Amniotic stem cell (primary cell): ENCODE results near the gene CDKL1.
"Not testable (repeated sequence)": the region's sequence is repeated elsewhere in the genome, so short reads cannot be mapped to it uniquely, and the experiment has no call there.

Experiments
- DNase-seq: peaks from one replicate; lab custom pipeline; 2025; lab: John Stamatoyannopoulos, UW

CDKL1 gene

DNA sequence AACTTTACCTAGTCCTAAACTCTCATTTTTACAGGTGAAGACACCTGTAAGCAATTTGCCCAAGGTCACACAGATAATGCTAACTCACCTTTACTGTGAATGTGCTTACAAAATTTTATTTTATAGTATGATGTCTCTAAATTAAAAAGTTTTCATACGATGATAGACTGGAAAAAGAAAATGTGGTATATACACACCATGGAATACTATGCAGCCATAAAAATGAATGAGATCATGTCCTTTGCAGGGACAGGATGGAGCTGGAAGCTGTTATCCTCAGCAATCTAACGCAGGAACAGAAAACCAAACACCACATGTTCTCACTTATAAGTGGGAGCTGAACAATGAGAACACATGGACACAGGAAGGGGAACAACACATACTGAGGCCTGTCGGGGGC lies 40.4 kb downstream of the CDKL1 start:
- not testable (repeated sequence) for DNase-seq

DNA sequence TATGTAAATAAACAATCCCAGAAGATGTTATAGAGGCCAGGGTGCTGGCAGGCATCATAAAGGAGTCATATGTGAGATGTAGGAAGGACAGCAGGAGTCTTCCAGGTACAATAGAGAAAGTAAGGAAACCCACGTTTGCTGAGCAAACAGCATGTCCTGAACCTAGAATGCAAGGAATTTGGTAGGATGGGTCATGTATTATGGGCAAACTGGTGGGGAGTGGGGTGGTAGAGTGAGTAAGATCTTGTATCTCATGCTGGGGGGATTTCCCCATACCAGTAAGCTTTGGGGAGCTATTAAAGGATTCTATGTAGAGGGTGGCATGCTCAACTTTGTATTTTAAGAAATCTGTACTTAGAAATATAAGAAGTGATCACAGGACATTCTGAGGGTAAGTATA lies 41.0 kb downstream of the CDKL1 start:
- DNase-seq: no peak

- DNase-seq: no peak
Observed at GRCh38 chr14:50354527-50354926, 42.2 kb downstream of the CDKL1 start.

DNA sequence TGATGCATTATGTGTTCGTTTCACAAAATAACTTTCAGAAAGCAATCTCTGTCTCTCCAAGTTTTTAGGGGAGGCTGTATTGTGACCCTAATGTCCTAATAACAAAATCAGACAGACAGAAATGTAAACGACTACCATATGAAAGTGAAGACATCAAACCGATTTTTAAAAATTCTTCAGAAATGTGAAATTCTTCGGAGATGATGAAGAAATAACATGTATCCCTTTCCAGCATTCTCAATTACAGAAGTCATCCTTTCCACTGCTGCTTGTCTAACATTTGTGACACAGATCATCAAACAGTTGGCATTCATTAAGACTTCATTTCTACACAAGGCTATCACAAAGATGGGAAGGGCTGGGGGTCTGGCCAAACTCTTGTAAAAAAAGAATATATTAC lies 43.6 kb downstream of the CDKL1 start:
- DNase-seq: no peak

GRCh38 chr14:50352584-50352983 lies 44.1 kb downstream of the CDKL1 start:
- no peak for DNase-seq

GRCh38 chr14:50350975-50351374 lies 45.7 kb downstream of the CDKL1 start:
- DNase-seq: no peak

DNA sequence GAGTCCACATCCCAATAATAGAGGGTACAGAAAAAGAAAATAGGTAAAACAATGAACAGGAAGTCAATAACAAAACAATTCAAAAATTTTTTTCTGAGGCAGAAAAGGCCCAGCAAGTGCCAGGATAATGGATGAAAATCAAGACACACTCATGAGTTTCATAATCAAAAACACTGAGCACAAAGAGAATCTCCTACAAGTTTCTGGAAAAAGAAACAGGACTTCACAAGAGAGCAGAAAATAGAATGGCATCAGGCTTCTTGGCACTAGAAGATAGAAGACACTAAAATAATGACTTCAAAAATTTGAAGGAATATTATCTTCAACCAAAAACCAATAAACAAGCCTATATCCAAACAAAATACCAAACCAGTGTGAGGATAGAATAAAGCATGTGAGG lies 47.7 kb downstream of the CDKL1 start:
- DNase-seq: no peak

DNA sequence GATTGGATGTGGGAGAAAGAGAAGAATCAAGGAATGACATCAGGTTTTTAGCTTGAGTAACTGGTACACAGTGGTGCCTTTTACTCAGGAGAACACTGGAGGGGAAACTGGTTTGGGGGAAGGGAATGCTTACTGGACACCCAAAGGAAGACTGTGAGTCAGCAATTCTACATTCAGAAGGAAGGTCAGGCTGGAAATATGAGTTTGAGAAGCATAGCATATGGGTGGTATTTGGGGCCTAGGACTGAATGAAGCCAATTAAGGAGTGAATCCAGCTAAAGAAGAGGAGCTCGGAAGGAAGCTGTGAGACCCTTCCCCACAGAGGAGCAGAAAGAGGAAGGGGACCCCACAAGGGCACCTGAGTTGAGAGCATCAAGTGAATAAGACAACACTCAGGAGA lies 49.2 kb downstream of the CDKL1 start:
- no peak for DNase-seq

GRCh38 chr14:50345846-50346422 lies 50.7 kb downstream of the CDKL1 start:
- no peak for DNase-seq

DNA sequence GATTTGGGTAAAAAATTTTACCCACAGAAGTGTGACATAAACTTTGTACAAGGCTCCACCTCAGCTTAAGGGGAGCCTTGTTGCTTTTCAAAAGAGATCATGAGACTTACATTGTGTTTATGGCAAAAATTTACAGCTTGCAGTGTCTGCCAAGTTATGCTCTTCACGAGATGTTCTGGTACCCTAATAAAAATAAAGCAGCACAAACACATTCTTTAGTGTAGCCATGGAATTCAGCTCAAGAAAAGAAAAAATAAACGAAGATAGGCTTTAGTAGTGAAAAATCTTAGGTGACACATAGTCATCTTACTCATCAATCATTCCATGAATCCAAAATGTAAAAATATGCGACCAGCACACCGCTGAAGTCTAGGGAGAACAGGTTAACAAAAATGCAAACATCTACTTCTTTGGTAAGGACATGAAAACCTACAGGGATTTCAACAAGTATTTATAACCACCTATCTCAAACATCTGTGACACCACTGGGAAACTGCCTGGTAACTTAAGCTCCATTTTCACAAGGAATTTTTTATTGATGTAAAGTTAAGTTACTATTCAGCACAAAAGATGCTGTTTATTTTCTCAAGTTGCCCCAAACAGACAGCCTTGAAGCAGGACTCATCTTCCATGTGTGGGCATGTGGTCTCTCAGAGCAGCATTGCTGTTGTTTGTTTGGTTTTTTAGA lies 51.7 kb downstream of the CDKL1 start:
- no peak for DNase-seq

- no peak for DNase-seq
Observed at GRCh38 chr14:50344116-50344775, 52.4 kb downstream of the CDKL1 start.

- no peak for DNase-seq
Observed at GRCh38 chr14:50343434-50343833, 53.2 kb downstream of the CDKL1 start.

- no peak for DNase-seq
Observed at GRCh38 chr14:50342221-50343078, 54.2 kb downstream of the CDKL1 start.

DNA sequence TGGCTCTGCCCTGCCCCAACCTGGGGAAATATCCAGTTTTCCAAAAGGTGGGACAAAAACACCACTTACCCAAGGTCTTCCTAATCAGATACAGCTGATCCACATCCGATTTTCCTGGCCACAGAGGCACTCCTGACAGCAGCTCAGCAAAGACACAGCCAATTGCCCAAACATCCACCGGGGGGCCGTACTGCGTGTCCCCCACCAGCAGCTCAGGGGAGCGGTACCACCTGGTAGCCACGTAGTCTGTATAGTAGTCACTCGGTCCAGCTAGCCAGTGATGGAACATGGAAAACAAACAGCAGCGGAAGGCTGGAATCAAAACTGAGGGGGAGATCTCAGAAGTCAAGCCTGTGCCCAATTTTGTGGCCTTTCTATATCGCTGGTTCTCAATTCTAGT lies 55.7 kb downstream of the CDKL1 start:
- no peak for DNase-seq

GRCh38 chr14:50340045-50340444 lies 56.6 kb downstream of the CDKL1 start:
- no peak for DNase-seq

DNA sequence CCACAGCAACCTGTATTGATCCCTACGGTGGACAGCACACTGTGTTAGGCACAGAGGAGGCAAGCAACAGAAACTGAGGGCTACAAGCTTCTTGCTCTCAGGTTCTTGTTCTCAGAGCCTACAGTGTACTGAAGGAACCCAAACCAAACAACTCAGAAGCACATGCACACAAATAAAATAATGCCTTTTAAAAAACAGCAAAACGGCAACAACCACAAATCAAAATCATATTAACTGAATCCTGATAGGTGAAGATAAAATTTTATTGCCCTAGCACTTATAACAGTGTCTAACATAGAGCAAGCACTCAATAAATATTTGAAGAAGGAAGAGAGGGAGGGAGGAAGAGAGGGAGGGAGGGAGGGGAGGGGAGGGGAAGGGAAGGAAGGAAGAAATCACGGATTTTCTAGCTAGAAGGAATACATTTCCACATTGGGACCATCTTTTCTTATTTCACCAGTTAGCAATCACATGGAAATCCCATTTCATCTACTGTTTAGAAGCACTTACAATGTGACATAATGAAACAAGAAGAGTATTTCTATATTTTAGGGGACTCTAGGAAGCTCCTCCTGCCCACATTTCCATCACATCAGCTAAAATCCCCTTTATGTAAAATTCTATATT lies 57.4 kb downstream of the CDKL1 start:
- no peak for DNase-seq

DNA sequence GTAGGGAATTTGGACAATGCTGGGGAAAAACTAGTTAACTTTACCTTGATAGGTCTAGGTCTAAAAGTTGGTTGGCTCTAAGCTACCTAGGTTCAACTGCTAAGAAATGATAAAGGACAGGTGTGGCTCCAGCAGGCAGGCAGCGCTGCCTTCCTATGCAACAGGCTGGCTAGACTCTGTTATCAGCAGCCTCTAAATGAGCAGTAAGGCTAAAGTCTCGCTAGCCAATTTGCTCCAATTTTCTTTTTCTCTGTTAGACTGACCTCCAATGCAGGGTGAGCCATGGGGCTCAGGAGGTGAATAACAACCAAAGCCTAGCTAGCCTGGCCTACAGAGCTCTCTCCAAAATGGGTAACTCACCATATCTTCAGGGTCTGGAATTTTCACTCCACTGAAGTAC lies 58.1 kb downstream of the CDKL1 start:
- no peak for DNase-seq

GRCh38 chr14:50335989-50336824 lies 60.5 kb downstream of the CDKL1 start:
- DNase-seq: no peak

DNA sequence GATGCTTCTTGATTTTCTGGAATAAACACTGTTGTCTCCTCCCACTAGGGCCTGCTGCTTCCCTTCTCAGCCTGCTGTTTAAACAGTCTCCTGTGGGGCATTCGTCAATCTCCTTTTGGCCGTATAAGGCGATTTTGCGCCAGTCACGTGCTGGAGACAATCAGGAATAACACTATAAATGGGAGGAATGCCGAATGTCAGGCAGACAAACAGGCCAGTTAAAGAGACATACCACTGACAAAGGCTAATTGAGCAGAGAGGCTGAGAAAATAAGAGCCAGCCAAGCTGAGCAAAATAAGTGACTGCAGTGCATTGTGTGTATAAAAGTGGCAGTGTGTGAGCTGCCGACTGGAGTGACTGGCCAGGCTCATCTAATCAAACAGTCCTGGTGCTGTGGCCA lies 61.3 kb downstream of the CDKL1 start:
- DNase-seq: no peak

- no peak for DNase-seq
Observed at GRCh38 chr14:50334211-50334610, 62.5 kb downstream of the CDKL1 start.

DNA sequence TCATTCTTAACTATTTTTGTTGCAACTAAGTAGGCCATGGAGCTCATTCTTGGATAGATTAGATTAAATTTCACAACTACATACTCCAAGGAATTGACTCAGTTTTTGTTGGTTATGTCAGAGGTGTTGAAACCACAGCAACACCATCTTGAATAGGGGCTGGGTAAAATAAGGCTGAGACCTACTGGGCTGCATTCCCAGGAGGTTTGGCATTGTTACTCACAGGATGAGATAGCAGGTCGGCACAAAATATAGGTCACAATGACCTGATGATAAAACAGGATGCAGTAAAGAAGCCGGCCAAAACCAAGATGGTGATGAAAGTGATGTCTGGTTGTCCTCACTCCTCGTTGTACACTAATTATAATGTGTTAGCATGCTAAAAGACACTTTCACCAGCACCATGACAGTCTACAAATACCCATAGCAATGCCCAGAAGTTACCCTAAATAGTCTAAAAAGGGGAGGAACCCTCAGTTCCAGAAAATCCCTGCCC lies 63.6 kb downstream of the CDKL1 start:
- DNase-seq: no peak
